Keratinocyte (primary cell): ENCODE measurements around the gene KRT71. TPM values are rescaled to one million over a fixed set of nuclear protein-coding genes. Genes with fewer than 3 reads are reported as not detected.
A peak's percentile ranks its signal among the peaks of the same experiment; 100 is the strongest.

Source experiments
- DNase-seq: peaks from one replicate; pipeline ENCODE4 v3.0.0-alpha.2; 2011; ENCODE audit warnings: low read depth, missing footprints, low spot score
- FAIRE-seq: peaks from 2 replicates; lab custom pipeline; 2011; peaks lifted over from hg19 to GRCh38; lab: Jason Lieb, UNC
- H2AFZ ChIP-seq: 2 replicates; pipeline ENCODE4 v1.6.0; 2012; ENCODE audit warnings: low read length, control low read depth, inconsistent platforms; ENCODE audit not compliant: control insufficient read depth
- H3K27ac ChIP-seq: 2 replicates; pipeline ENCODE4 v1.5.1; 2011; ENCODE audit warnings: low read length; ENCODE audit not compliant: control insufficient read depth, insufficient read depth
- H3K27me3 ChIP-seq: 3 replicates; pipeline ENCODE4 v1.6.0; 2011; ENCODE audit warnings: low read length; ENCODE audit not compliant: control insufficient read depth, insufficient read depth; ENCODE audit errors: extremely low read depth
- H3K36me3 ChIP-seq, 2 experiments: 2 replicates in 1 of 2; 3 replicates in 1 of 2; pipeline ENCODE4 v1.5.1; 2011; ENCODE audit warnings: low read length in 2 of 2, mild to moderate bottlenecking in 1 of 2; ENCODE audit not compliant: control insufficient read depth in 2 of 2, insufficient read depth in 2 of 2; ENCODE audit errors: extremely low read depth in 1 of 2
- H3K4me1 ChIP-seq: 3 replicates; pipeline ENCODE4 v1.5.1; 2011; ENCODE audit warnings: low read length; ENCODE audit not compliant: control insufficient read depth, insufficient read depth; ENCODE audit errors: extremely low read depth
- H3K4me2 ChIP-seq: 3 replicates; pipeline ENCODE4 v1.6.0; 2011; ENCODE audit warnings: low read depth, low read length; ENCODE audit not compliant: control insufficient read depth, insufficient read depth; ENCODE audit errors: extremely low read depth
- H3K4me3 ChIP-seq, 3 experiments: fragments of 200-600 bp in 1 of 3; sonication (generic) in 1 of 3; 2 replicates in 2 of 3; 3 replicates in 1 of 3; pipeline ENCODE4 v1.5.1; 2011 to 2016; ENCODE audit warnings: low read length in 3 of 3, mild to moderate bottlenecking in 3 of 3, control low read depth in 2 of 3, inconsistent platforms in 1 of 3, low read depth in 1 of 3, mixed read lengths in 1 of 3, mixed run types in 1 of 3, moderate library complexity in 1 of 3; ENCODE audit not compliant: control insufficient read depth in 2 of 3, insufficient read depth in 2 of 3; ENCODE audit errors: extremely low read depth in 1 of 3
- H3K79me2 ChIP-seq: 2 replicates; pipeline ENCODE4 v1.6.0; 2012; ENCODE audit warnings: low read length; ENCODE audit not compliant: control insufficient read depth, insufficient read depth
- H3K9ac ChIP-seq: 3 replicates; pipeline ENCODE4 v1.6.0; 2011; ENCODE audit warnings: low read length; ENCODE audit not compliant: control insufficient read depth, insufficient read depth; ENCODE audit errors: extremely low read depth
- H3K9me1 ChIP-seq: 3 replicates; pipeline ENCODE4 v1.6.0; 2011; ENCODE audit warnings: low read length; ENCODE audit not compliant: control insufficient read depth, insufficient read depth; ENCODE audit errors: extremely low read depth
- H3K9me3 ChIP-seq: 2 replicates; pipeline ENCODE4 v1.5.1; 2012; ENCODE audit warnings: low read depth, low read length; ENCODE audit not compliant: control insufficient read depth
- H4K20me1 ChIP-seq: 3 replicates; pipeline ENCODE4 v1.6.0; 2011; ENCODE audit warnings: low read length; ENCODE audit not compliant: control insufficient read depth, insufficient read depth; ENCODE audit errors: extremely low read depth
- CTCF ChIP-seq, 3 experiments: IDR thresholded peaks in 1 of 3; conservative IDR thresholded peaks in 1 of 3; optimal IDR thresholded peaks in 1 of 3; 2 replicates in 2 of 3; 3 replicates in 1 of 3; pipeline versions ENCODE3 to v1.5.1; 2011; ENCODE audit warnings: low read length in 3 of 3, mild to moderate bottlenecking in 3 of 3, moderate library complexity in 2 of 3, control low read depth in 1 of 3, inconsistent platforms in 1 of 3; ENCODE audit not compliant: insufficient read depth in 2 of 3; ENCODE audit errors: extremely low read depth in 1 of 3
- EZH2 ChIP-seq: IDR thresholded peaks from one replicate; pipeline ENCODE4 v1.6.1; 2012; ENCODE audit warnings: inconsistent platforms, mild to moderate bottlenecking, low read length, moderate library complexity
- dilution Hi-C: fragments of 300-500 bp; cut with MboI; formaldehyde crosslinking; loops from one replicate; pipeline ENCODE4 v1.7.0; 2020; ENCODE audit warnings: low sequenced_read_pairs; ENCODE audit not compliant: extremely low pct_ligation_motif_present
- polyA plus RNA-seq, 5 experiments: library from polyadenylated mRNA; depleted of rRNA in 3 of 5; stranded (reverse) in 3 of 5; stranded (forward) in 1 of 5; unstranded in 1 of 5; fragments of >200 nt; gene quantifications; 1 replicate in 1 of 5; 2 replicates in 3 of 5; 3 replicates in 1 of 5; pipeline versions ENCODE4 v1.2.1 to v1.2.3, GENCODE V29; 2011 to 2012; ENCODE audit warnings: missing spikeins in 2 of 5, low read depth in 1 of 5, low replicate concordance in 1 of 5

KRT71 gene
- polyA plus RNA-seq, 1 donor (not counting 4 experiments of a cell fraction or from before 2014, with no cell fraction given): not detected

- no peak overlapping the region for H3K4me3 ChIP-seq
- H3K27ac ChIP-seq: no peak overlapping the region
- no peak overlapping the region for H3K4me2 ChIP-seq
- TF ChIP-seq EZH2 (no peak), CTCF (optimal IDR thresholded peaks at IDR 0.05 in 1 of 3, IDR thresholded peaks at IDR 0.05 in 1 of 3, conservative IDR thresholded peaks at IDR 0.05 in 1 of 3; ENCODE audit: extremely low read depth in 1 of 3, insufficient read depth in 2 of 3, low read length in 3 of 3) (no peak)
- no peaks in the 10 kb centered on the region for H4K20me1 ChIP-seq
- no peaks in the 10 kb centered on the region for H3K4me1 ChIP-seq
- no peaks in the 10 kb centered on the region for H3K9me1 ChIP-seq
- DNase-seq (no peak), FAIRE-seq (no peak)
- no peaks in the 10 kb centered on the region for H3K36me3 ChIP-seq
- dilution Hi-C loops: no loop called here
- no peak overlapping the region for H2AFZ ChIP-seq
- H3K79me2 ChIP-seq: no peaks in the 10 kb centered on the region
- peaks cover 44% of the 10 kb centered on the region for H3K27me3 ChIP-seq
- H3K9ac ChIP-seq: no peak overlapping the region
- H3K9me3 ChIP-seq: no peaks in the 10 kb centered on the region
Observed at GRCh38 chr12:52601671-52602070, 48.7 kb upstream of the KRT71 start.

DNA sequence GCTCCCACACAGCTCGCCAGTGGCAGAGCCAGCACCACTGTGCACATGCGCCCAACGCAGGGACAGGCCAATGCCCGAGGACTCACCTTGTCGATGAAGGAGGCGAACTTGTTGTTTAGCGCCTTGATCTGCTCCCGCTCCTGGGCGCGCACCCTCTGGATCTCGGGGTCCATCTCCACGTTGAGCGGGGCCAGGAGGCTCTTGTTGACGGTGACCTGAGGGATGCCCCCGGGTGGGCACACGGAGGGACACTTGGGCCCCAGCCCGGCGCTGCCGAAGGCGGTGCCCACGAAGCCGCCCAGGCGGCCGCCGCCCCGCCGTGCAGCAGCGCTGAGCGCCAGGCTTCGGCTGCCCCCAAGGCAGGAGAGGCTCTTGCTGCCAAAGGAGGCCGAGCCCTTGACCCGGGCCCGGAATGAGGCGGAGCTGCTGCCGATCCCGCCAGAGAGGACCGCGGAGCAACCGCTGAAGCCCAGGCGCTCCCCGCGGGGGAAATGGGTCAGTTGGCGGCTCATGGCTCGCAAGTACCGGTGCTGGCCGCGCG lies 48.1 kb upstream of the KRT71 start, which contains the start of gene KRT72:
Gene KRT72 (minus strand): TSS at position 523 of the 541 bp plus-strand sequence. CDS start 11 bp downstream, at position 512.
- H3K27me3 ChIP-seq: peaks cover 44% of the 10 kb centered on the region
- H3K79me2 ChIP-seq: no peaks in the 10 kb centered on the region
- no peaks in the 10 kb centered on the region for H3K9me3 ChIP-seq
- FAIRE-seq (no peak), DNase-seq (no peak)
- H3K9ac ChIP-seq: no peak within 1 kb of the TSS
- dilution Hi-C loops: no loop called here
- TF ChIP-seq EZH2: peak; percentile 85
- TF ChIP-seq CTCF (optimal IDR thresholded peaks at IDR 0.05 in 1 of 3, IDR thresholded peaks at IDR 0.05 in 1 of 3, conservative IDR thresholded peaks at IDR 0.05 in 1 of 3; ENCODE audit: extremely low read depth in 1 of 3, insufficient read depth in 2 of 3, low read length in 3 of 3): no peak
- H3K4me3 ChIP-seq: no peak within 1 kb of the TSS
- no peaks in the 10 kb centered on the region for H3K4me1 ChIP-seq
- H3K27ac ChIP-seq: no peak within 1 kb of the TSS
- no peaks in the 10 kb centered on the region for H3K9me1 ChIP-seq
- H4K20me1 ChIP-seq: no peaks in the 10 kb centered on the region
- no peak within 1 kb of the TSS for H3K4me2 ChIP-seq
- H3K36me3 ChIP-seq: no peaks in the 10 kb centered on the region
- H2AFZ ChIP-seq: no peak within 1 kb of the TSS
